HTERT RPE-1 (cell line): Measurements from ENCODE around the gene PKD1.
"Not testable (repeated sequence)": the region's sequence is repeated elsewhere in the genome, so short reads cannot be mapped to it uniquely, and the experiment has no call there.

ENCODE experiments used
- in situ Hi-C: fragments of 300-500 bp; cut with MboI; formaldehyde crosslinking; loops from 4 replicates; pipeline ENCODE4 v1.14.3; 2020; ENCODE audit warnings: low sequenced_read_pairs

PKD1 gene

DNA sequence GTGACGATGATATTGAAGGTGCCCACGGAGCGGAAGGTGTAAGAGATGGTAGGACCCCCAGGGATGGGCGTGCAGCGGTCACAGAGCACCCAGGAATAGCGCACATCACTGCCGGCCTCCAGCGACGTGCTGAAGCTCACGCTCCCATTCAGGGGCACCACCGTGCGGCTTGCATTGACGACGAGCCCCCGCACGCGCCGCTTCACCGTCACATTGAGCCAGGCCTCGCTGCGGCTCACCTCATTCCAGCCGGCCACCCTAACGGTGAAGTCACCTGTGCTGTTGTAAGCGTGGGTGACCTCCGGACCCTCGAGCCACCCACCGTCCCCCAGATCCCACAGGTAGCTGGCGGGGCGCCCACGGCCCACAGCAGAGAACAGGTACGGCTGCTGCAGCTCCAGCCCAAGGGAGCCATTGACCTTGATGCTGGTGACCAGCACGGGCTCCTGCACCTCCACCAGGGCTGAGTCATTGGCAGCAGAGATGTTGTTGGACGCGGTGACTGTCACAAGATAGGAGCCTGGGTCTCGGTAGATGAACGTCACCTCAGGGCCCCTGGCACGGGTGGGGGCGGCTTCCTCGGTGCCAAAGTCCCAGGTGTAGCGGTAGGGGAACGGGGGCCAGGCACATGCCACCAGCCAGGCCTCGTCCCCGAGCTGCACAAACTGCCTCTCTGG is 25.2 kb downstream of the PKD1 start:
- in situ Hi-C loops, result not testable (repeated sequence)

GRCh38 chr16:2109872-2110271 is 25.8 kb downstream of the PKD1 start:
- in situ Hi-C loops, result not testable (repeated sequence)

DNA sequence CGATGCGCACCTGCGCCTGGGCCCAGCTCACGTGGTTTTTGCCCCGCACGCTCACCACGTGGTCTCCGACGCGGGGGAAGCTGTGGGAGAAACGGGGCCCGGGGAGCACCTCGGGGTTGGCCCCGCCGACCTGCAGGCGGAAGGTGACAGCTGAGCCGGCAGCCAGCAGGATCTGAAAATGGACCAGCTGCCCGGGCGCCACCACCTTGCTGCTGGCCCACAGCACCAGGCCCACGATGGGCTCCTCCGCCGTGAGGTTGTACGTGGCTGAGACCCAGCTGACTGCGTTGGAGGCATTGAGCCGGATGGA is 26.5 kb downstream of the PKD1 start:
- in situ Hi-C loops, result not testable (repeated sequence)

DNA sequence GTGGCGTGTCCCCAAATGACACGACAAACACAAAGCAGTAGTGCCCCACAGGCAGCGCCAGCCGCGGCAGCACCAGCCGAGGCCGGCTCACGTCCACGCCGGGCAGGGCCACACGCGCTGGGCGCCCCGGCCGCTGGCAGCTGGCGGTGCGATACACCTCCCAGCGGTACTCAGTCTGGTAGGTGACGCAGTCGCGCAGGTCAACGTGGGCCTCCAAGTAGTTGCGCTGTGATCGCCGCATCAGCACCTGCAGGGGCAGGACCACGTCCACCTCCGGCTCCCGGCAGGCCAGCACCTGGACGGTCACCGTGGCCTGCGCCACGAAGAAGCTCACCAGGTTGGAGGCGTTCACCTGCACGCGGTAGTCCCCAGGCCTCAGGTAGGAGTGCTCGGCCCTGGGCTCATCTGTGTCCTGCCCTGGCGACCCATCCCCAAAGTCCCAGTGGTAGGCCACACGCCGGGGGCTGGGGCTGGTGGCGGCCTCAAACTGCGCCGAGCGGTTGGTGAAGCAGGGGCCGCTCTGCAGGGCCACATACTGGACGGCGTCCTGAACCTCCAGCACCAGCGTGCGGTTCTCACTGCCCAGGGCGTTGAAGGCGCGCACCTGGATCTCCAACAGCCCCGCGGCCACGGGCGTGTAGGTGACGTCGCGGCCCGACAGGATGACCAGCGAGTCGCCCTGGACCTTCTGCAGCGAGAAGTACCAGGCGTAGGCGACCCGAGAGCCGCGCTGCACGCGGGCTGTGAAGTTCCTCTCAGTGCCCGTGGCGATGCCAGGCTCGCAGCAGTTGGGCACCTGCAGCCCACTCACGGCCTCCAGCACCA is 27.0 kb downstream of the PKD1 start:
- in situ Hi-C loops, result not testable (repeated sequence)

GRCh38 chr16:2107791-2108125 is 27.9 kb downstream of the PKD1 start:
- in situ Hi-C loops, result not testable (repeated sequence)

GRCh38 chr16:2107121-2107790 is 28.4 kb downstream of the PKD1 start:
- in situ Hi-C loops, result not testable (repeated sequence)

GRCh38 chr16:2106211-2106610 is 29.5 kb downstream of the PKD1 start:
- in situ Hi-C loops, result not testable (repeated sequence)

GRCh38 chr16:2105769-2106168 is 29.9 kb downstream of the PKD1 start:
- in situ Hi-C loops, result not testable (repeated sequence)

DNA sequence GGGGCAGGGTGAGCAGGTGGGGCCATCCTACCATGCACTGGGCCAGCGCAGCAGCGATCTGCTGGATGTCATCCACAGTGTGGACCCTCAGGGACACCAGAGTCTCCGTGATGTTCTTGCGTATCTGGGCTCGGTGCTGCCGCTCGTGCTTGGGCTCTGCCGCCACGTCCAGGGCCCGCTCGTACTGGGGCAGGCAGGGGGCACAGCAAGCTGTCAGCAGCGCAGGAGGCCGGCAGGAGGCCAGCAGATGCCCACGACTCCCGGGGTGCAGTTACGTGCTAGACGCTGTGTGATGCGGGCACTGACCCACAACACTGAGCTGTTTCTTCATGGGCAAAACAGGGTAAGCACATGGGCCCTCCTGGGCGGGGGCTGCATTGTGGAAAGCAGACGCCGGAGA is 30.4 kb downstream of the PKD1 start:
- in situ Hi-C loops, result not testable (repeated sequence)

GRCh38 chr16:2104464-2104863 is 31.2 kb downstream of the PKD1 start:
- in situ Hi-C loops, result not testable (repeated sequence)

- in situ Hi-C loops, result no loop called here
Measured at GRCh38 chr16:2102471-2102870, 33.2 kb downstream of the PKD1 start.

GRCh38 chr16:2101581-2101980 is 34.1 kb downstream of the PKD1 start:
- in situ Hi-C loops, result not testable (repeated sequence)

DNA sequence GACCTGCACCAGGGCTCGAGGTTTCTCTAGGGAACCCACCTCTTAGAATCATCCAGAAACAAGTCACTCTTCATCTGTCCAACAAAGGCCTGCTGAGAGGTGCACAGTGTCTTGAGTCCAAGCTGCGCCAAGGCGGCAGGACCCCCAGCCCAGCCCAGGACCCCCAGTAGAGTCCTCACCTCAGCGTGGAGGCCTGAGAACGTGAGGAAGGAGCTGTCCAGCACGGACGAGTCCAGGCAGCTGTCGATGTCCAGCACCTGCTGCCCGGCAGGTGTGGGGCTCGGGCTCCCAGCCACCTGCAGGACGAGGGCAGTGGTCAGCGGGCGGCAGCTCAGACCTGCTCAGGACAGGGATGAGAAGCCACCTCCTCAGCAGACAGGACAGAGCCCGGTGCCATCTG is 38.0 kb downstream of the PKD1 start:
- in situ Hi-C loops, result not testable (repeated sequence)

DNA sequence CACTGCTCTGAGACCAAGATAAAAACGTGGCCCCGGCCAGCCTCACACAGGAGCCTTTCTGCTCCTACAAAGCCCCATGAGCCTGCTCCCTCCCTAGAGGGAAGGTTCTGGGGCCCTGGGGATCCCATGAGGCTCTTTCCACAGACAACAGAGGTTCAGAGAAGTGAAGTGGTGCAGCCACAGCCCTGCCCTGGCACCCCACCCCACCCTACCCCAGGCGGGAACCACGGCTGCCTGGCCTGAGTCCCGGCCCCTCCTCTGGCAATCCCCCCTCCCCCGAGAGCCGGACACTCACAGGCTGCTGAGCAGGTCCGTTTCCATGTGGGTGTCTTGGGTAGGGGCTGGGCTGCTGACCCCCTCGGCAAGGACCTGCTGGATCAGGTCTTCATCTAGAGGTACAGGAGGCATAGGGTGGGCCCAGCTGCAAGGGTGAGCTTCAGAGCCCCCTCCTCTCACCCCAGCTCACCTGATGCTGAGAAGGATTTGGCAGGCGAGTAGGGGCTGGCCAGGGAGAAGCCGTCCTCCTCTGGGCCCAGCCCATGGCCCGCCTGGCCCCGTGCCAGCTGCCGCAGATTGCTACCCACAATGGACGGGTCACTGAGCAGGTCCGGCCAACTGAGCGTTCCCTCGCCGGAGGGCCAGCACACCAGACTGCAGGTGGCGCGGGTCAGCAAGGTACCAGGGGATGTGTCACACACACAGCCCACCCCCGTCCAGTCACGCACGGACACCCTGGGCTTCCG is 38.7 kb downstream of the PKD1 start:
- in situ Hi-C loops, result no loop called here

DNA sequence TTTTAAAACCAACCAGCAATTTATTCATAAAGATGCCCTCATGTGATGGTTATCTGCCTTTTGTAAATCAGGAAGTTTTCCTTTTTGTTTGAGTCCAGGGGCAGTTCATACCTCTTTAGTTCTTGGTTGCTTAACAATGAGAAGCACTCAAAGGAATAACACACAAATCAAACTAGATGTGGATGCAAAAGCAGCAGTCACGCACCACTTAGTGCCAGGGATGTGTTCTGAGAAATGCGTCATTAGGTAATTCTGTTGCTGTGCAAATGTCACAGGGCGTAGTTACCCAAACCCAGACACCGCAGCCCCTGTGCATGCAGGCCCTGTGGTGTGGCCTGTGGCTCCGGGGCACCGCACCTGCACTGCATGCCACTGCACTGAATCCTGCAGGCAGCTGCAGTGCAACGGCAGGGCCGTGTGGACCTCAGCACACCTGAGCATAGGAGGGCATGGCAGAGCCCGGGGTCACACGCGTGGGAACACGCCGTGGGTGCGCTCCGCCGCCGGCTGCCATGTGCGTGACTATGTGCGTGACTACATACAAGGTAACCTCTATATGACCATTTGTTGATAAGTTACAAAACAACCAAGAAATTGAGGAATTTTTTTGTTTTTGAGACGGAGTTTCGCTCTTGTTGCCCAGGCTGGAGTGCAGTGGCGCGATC is 39.6 kb downstream of the PKD1 start:
- in situ Hi-C loops, result no loop called here

DNA sequence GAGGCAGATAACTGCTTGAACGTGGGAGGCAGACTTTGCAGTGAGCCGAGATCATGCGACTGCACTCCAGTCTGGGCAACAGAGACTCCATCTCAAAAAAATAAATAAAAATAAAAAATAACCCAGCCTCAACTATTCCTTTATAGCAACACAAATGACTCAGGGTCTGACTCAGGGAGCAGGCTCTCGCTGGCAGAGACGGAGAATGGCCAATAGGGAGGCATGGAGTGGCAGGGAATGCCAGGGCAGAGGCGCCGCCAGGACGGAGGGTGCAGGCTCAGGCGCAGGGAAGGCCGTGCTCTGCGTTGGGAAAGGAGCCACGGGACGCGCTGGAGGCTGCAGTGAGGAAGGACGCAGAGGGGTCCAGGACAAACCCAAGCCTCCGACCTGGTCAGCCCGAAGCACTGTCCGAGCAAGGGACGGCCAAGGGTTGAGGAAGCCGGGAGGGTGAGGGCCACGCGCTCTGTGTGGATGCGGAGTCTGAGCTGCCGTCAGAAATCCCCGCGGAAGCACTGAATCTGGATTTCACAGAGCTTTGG is 40.3 kb downstream of the PKD1 start:
- in situ Hi-C loops, result no loop called here

DNA sequence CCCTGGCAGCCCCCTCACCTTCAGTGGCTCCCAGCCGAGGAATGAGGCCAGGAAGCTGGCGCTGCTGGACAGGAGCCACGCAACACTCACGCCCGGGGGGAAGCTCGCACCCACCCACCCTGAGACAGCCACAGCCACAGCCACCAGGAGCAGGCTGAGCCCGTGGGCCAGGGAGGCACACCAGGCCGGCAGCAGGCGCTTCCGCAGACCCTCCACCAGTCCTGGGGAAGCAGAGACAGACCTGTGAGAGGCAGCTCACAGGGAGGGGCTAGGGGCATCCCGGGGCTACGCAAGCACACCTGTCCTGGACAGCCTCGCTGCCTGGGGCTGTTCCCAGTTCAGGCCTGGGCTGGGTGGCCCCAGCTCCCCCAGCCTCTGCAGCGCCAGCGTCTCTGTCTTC is 41.9 kb downstream of the PKD1 start:
- in situ Hi-C loops, result no loop called here

DNA sequence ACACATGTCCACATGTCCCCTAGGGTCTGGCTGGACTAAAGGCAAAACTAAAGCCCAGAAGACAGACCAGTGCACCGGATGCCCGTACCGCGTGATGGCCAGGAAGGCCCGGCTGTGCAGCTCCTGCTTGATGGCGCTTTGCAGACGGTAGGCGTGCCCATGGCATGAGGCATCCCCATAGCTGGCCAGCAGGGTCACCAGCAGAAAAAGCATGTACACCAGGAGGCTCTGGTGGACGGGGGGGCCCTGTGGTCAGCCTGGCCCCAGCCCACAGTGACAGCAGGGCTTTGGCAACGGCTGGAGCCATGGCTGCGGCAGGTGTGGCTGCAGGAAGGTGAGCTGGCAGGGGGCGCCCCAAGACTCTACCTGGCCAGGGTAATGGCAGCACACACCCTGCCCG is 42.8 kb downstream of the PKD1 start:
- in situ Hi-C loops, result no loop called here

- in situ Hi-C loops, result no loop called here
Measured at GRCh38 chr16:2092256-2092620, 43.5 kb downstream of the PKD1 start.

DNA sequence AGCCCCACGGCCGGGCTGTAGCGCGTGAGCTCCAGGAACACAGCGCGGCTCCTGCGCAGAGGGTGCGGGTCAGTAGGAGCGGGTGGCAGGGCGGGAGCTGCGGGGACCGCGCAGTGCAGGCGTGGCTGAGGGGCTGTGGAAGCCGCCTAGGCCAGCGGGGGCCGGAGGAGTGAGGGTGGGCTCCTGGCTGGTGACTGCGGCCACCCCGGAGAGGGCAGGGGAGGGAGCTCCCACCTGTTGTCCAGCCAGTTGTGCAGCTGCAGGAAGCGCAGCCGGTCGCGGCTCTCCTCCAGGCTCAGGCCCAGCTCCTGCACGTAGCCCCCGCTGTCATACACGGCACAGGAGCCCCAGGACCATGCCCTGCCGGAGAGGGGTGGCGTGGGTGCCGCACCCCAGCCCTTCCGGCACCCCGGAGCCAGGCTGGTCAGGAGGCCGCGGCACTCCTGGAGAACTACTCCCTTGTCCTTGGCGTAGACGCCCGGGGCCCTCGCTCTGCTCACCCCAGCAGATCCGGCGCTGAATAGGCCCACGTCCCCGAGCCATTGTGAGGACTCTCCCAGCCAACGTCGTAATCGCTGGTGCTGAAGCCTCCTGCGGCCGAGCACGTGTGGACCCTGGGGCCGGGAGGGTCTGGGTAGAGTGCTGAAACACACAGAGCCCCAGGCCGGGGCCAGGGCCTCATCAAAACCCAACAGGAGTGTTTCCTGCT is 44.0 kb downstream of the PKD1 start:
- in situ Hi-C loops, result no loop called here
